ENCODE data around the gene TBX1. TPM values are rescaled to one million over a fixed set of nuclear protein-coding genes. Genes with fewer than 3 reads are reported as not detected.

Gene TBX1
- total RNA-seq, 1 experiment from 2014 or later: 3.9 TPM

- H3K27me3 ChIP-seq (ENCODE audit: insufficient read depth, low read length): no peaks in the 10 kb centered on the region
- no peaks in the 10 kb centered on the region for H3K79me2 ChIP-seq (ENCODE audit: insufficient read depth, low read length)
- no peak overlapping the region for H3K4me2 ChIP-seq (ENCODE audit: low read length)
- no TSS peak for BruUV-seq (replicated peaks)
- ChIA-PET POLR2A (no interaction called here), CTCF (no interaction called here), RAD21 (ENCODE audit: low non-redundant PET in 1 of 2, low total read pairs in 2 of 2, uncharacterized antibody in 2 of 2, unreplicated experiment in 2 of 2) (no interaction called here)
- H4K20me1 ChIP-seq (ENCODE audit: insufficient read depth): no peaks in the 10 kb centered on the region
- no peaks in the 10 kb centered on the region for H3K9me3 ChIP-seq (ENCODE audit: control insufficient read depth in 1 of 2, insufficient read depth in 1 of 2, low read depth in 1 of 2, low read length in 2 of 2)
- H3K36me3 ChIP-seq (ENCODE audit: control insufficient read depth in 1 of 2, insufficient read depth in 2 of 2, low read length in 2 of 2): no peaks in the 10 kb centered on the region; a peak in 1 of 4 replicates
- TF ChIP-seq SIN3A (IDR thresholded peaks at IDR 0.05; ENCODE audit: low read depth) (no peak), POLR2AphosphoS5 (IDR thresholded peaks at IDR 0.05; ENCODE audit: low read depth, low read length) (no peak), ATF3 (IDR thresholded peaks at IDR 0.05) (no peak), EGR1 (IDR thresholded peaks at IDR 0.05; ENCODE audit: low read depth) (no peak), YY1 (IDR thresholded peaks at IDR 0.05; ENCODE audit: extremely low read depth, insufficient replicate concordance, low read depth, low read length) (no peak)
- no peak overlapping the region for H3K4me3 ChIP-seq (replicated peaks in 1 of 2; ENCODE audit: low read depth in 1 of 2, low read length in 2 of 2)
- H3K4me1 ChIP-seq (ENCODE audit: control insufficient read depth in 1 of 2, insufficient read depth in 2 of 2, low read length in 2 of 2): peaks cover 17 to 31% of the 10 kb centered on the region in 2 experiments
- intact Hi-C loops (cut with micrococcal nuclease): no loop called here
- no peak overlapping the region for H3K27ac ChIP-seq (ENCODE audit: low read depth, low read length)
- no peak overlapping the region for H2AFZ ChIP-seq (ENCODE audit: low read depth, low read length, poor library complexity, severe bottlenecking)
- DNase-seq (ENCODE audit: low read depth, low spot score): no peak
- H3K9me2 ChIP-seq (ENCODE audit: insufficient read depth): no peaks in the 10 kb centered on the region
- no peak for ATAC-seq
- no peak overlapping the region for H3K9ac ChIP-seq (ENCODE audit: low read length)
These were observed 39.6 kb upstream of the TBX1 start for GRCh38 chr22:19720999-19721329.

- RAD21 ChIA-PET (ENCODE audit: low non-redundant PET in 1 of 2, low total read pairs in 2 of 2, uncharacterized antibody in 2 of 2, unreplicated experiment in 2 of 2): no interaction called here
- Histone ChIP-seq H3K4me1 (ENCODE audit: control insufficient read depth in 1 of 2, insufficient read depth in 2 of 2, low read length in 2 of 2) (peaks cover 17 to 31% of the 10 kb centered on the region in 2 experiments), H4K20me1 (ENCODE audit: insufficient read depth) (no peaks in the 10 kb centered on the region), H3K9me3 (ENCODE audit: control insufficient read depth in 1 of 2, insufficient read depth in 1 of 2, low read depth in 1 of 2, low read length in 2 of 2) (no peaks in the 10 kb centered on the region), H3K27me3 (ENCODE audit: insufficient read depth, low read length) (no peaks in the 10 kb centered on the region), H3K4me3 (replicated peaks in 1 of 2; ENCODE audit: low read depth in 1 of 2, low read length in 2 of 2) (no peak overlapping the region), H3K27ac (ENCODE audit: low read depth, low read length) (no peak overlapping the region), H3K4me2 (ENCODE audit: low read length) (no peak overlapping the region), H3K36me3 (ENCODE audit: control insufficient read depth in 1 of 2, insufficient read depth in 2 of 2, low read length in 2 of 2) (no peaks in the 10 kb centered on the region; a peak in 1 of 4 replicates), H3K79me2 (ENCODE audit: insufficient read depth, low read length) (no peaks in the 10 kb centered on the region), H2AFZ (ENCODE audit: low read depth, low read length, poor library complexity, severe bottlenecking) (no peak overlapping the region), H3K9ac (ENCODE audit: low read length) (no peak overlapping the region), H3K9me2 (ENCODE audit: insufficient read depth) (no peaks in the 10 kb centered on the region)
- POLR2A ChIA-PET: no interaction called here
- BruUV-seq (replicated peaks): no TSS peak
- ATAC-seq (no peak), DNase-seq (ENCODE audit: low read depth, low spot score) (no peak)
- intact Hi-C loops (cut with micrococcal nuclease): no loop called here
- CTCF ChIA-PET: no interaction called here
- TF ChIP-seq EZH2phosphoT487 (IDR thresholded peaks at IDR 0.05; ENCODE audit: borderline replicate concordance) (no peak), SP1 (IDR thresholded peaks at IDR 0.05; ENCODE audit: low read depth) (no peak), ZFX (IDR thresholded peaks at IDR 0.05) (no peak), FOSL1 (IDR thresholded peaks at IDR 0.05; ENCODE audit: low read depth) (no peak), SRF (IDR thresholded peaks at IDR 0.05; ENCODE audit: low read depth) (no peak), TCF7L2 (IDR thresholded peaks at IDR 0.05; ENCODE audit: borderline replicate concordance, extremely low read depth, insufficient read depth, insufficient read length) (no peak), ZBTB33 (IDR thresholded peaks at IDR 0.05; ENCODE audit: extremely low read depth, insufficient replicate concordance, low read length) (no peak), CBX3 (IDR thresholded peaks at IDR 0.05; ENCODE audit: low read depth) (no peak), RAD21 (IDR thresholded peaks at IDR 0.05; ENCODE audit: low read depth) (no peak), POLR2A (IDR thresholded peaks at IDR 0.05; ENCODE audit: borderline replicate concordance, extremely low read depth, insufficient read depth, insufficient read length) (no peak), JUND (IDR thresholded peaks at IDR 0.05) (no peak), EZH2 (IDR thresholded peaks at IDR 0.05) (no peak), ELF1 (IDR thresholded peaks at IDR 0.05; ENCODE audit: borderline replicate concordance, low read depth) (no peak), SIN3A (IDR thresholded peaks at IDR 0.05; ENCODE audit: low read depth) (no peak), ATF3 (IDR thresholded peaks at IDR 0.05) (no peak)
These were observed 39.0 kb upstream of the TBX1 start for GRCh38 chr22:19721330-19722177.

All from HCT116 (cell line).